Naive thymus-derived CD4-positive, alpha-beta T cell (primary cell): ENCODE results near the gene SULT4A1. TPM values are rescaled to one million over a fixed set of nuclear protein-coding genes. Genes with fewer than 3 reads are reported as not detected.

ENCODE experiments used
- ATAC-seq: fragments of 150-1000 bp; cut with Tn5 transposase; 2 replicates; pipeline ENCODE4 v1.10.0; 2021; ENCODE audit warnings: mild to moderate bottlenecking, moderate library complexity
- CTCF ChIA-PET: fragments of 350-600 bp; sonication (Branson Sonifier 250); formaldehyde crosslinking; loops from one replicate; lab custom pipeline; 2021; ENCODE audit warnings: antibody characterized with exemption; lab: Charles Lee
- POLR2A ChIA-PET: fragments of 350-600 bp; sonication (Branson Sonifier 250); formaldehyde crosslinking; loops from one replicate; lab custom pipeline; 2021; ENCODE audit warnings: antibody characterized with exemption, inconsistent platforms; lab: Charles Lee
- DNase-seq, 9 donors: peaks; one replicate each; pipeline versions ENCODE4 v3.0.0 to v3.0.0-alpha.2; 2020 to 2022; ENCODE audit warnings: mixed read lengths in 1 of 9
- H3K27ac ChIP-seq: one replicate; pipeline ENCODE4 v1.7.0; 2013; ENCODE audit warnings: mild to moderate bottlenecking, low read depth, low read length, moderate library complexity
- H3K27me3 ChIP-seq, 2 donors: one replicate each; pipeline ENCODE4 v1.7.0; 2013; ENCODE audit warnings: low read length in 2 of 2, mild to moderate bottlenecking in 2 of 2, moderate library complexity in 2 of 2; ENCODE audit not compliant: control insufficient read depth in 2 of 2, insufficient read depth in 2 of 2
- H3K36me3 ChIP-seq, 3 experiments: 1 replicate in 2 of 3; 2 replicates in 1 of 3; pipeline ENCODE4 v1.7.0; 2013; ENCODE audit warnings: low read length in 3 of 3, mild to moderate bottlenecking in 3 of 3, moderate library complexity in 1 of 3; ENCODE audit not compliant: insufficient read depth in 3 of 3, control insufficient read depth in 2 of 3
- H3K4me1 ChIP-seq, 2 donors: one replicate each; pipeline ENCODE4 v1.7.0; 2013; ENCODE audit warnings: low read length in 2 of 2, mild to moderate bottlenecking in 2 of 2, moderate library complexity in 1 of 2; ENCODE audit not compliant: control insufficient read depth in 2 of 2, insufficient read depth in 2 of 2
- H3K4me3 ChIP-seq: 2 replicates; pipeline ENCODE4 v1.7.0; 2013; ENCODE audit warnings: mild to moderate bottlenecking, low read length
- H3K9me3 ChIP-seq, 3 experiments: 1 replicate in 2 of 3; 2 replicates in 1 of 3; pipeline ENCODE4 v1.7.0; 2013; ENCODE audit warnings: low read length in 3 of 3; ENCODE audit not compliant: control insufficient read depth in 2 of 3
- H3K27ac Mint-ChIP-seq, 9 donors: one replicate each; pipeline ENCODE4 v1.8.0; 2020 to 2022; ENCODE audit warnings: mixed read lengths in 9 of 9, mild to moderate bottlenecking in 8 of 9, moderate library complexity in 5 of 9, inconsistent platforms in 2 of 9
- H3K27me3 Mint-ChIP-seq, 5 donors: one replicate each; pipeline ENCODE4 v1.8.0; 2021 to 2022; ENCODE audit warnings: mixed read lengths in 5 of 5, mild to moderate bottlenecking in 1 of 5
- H3K36me3 Mint-ChIP-seq, 5 donors: one replicate each; pipeline ENCODE4 v1.8.0; 2020 to 2022; ENCODE audit warnings: mixed read lengths in 5 of 5, mild to moderate bottlenecking in 3 of 5, inconsistent platforms in 1 of 5
- H3K4me1 Mint-ChIP-seq, 7 donors: one replicate each; pipeline ENCODE4 v1.8.0; 2020 to 2022; ENCODE audit warnings: mixed read lengths in 7 of 7, mild to moderate bottlenecking in 3 of 7, inconsistent platforms in 1 of 7
- H3K4me3 Mint-ChIP-seq, 10 donors: one replicate each; pipeline ENCODE4 v1.8.0; 2020 to 2022; ENCODE audit warnings: mild to moderate bottlenecking in 10 of 10, mixed read lengths in 10 of 10, moderate library complexity in 6 of 10, inconsistent platforms in 2 of 10
- H3K9me3 Mint-ChIP-seq, 11 donors: one replicate each; pipeline ENCODE4 v1.8.0; 2020 to 2022; ENCODE audit warnings: mixed read lengths in 11 of 11, mild to moderate bottlenecking in 4 of 11, inconsistent platforms in 1 of 11, moderate library complexity in 1 of 11
- intact Hi-C, 2 donors: fragments of 100-400 bp; cut with micrococcal nuclease; formaldehyde crosslinking; loops; one replicate each; pipeline ENCODE4 v1.15.1; 2023
- polyA plus RNA-seq, 2 donors: library from polyadenylated mRNA; unstranded; fragments of 300-500 nt; fragmentation: Illumina TruSeq; gene quantifications; one replicate each; pipeline ENCODE4 v1.2.3, GENCODE V29; 2021
- total RNA-seq, 6 experiments: library from RNA in 5 of 6; stranded (reverse) in 5 of 6; gene quantifications; 1 replicate in 5 of 6; 2 replicates in 1 of 6; pipeline ENCODE4 v1.2.3 and lab custom pipeline; 2021 to 2026

The SULT4A1 gene
- total and polyA plus RNA-seq, 7 experiments from 2014 or later = not detected

DNA sequence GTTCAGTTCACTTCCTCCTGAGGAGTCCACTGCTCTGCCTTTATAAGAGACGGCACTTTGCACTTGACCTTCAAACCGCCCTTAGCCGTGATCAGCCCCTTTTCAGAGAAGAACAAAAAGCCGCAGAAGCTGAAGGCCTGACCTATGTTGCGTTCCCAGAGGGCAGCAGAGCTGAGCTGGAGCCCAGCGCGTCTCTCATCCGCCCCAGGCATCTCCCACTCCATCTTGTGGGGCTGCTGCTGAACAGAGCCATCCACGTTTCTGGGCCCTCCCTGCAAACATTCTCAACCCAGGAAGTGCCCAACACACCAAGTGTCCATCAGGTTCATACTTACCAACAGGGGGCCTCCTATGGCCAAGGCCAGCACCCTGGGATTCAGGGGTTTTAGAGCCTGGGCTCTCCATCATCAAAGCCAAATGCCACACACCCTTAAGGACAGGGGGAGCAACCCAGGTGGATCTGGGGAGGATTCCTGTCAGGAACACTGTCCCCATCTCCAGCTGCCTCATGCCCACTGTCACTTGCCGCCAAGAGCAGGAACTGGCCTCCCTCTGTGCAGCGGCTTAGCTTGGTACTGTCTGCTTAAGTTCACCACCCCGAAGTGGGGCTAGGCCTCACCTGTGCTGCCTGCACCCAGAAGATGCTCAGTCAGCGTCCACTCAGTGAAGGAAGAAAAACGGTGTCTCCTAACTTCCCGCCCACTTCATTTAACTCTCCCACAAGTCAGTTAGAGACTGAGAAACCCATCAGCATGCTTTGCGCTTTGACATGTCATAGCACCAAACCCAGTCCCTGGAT is 34.2 kb downstream of the SULT4A1 start:
- CTCF ChIA-PET = no interaction called here
- POLR2A ChIA-PET = no interaction called here
- no peaks in the 10 kb centered on the region for H3K36me3 Mint-ChIP-seq
- Histone ChIP-seq H3K9me3 (no peaks in the 10 kb centered on the region), H3K27me3 (no peaks in the 10 kb centered on the region), H3K27ac (no peak overlapping the region), H3K4me1 (no peaks in the 10 kb centered on the region), H3K4me3 (no peak overlapping the region), H3K36me3 (no peaks in the 10 kb centered on the region)
- no peak overlapping the region for H3K27ac Mint-ChIP-seq
- ATAC-seq = no peak
- H3K9me3 Mint-ChIP-seq = no peaks in the 10 kb centered on the region
- H3K4me3 Mint-ChIP-seq = no peak overlapping the region
- intact Hi-C loops = no loop called here
- peaks cover 0 to 31% (median 16%) of the 10 kb centered on the region in 5 donors for H3K27me3 Mint-ChIP-seq
- H3K4me1 Mint-ChIP-seq = peaks cover 0 to 2% (median 0%) of the 10 kb centered on the region in 7 donors
- DNase-seq = no peak

DNA sequence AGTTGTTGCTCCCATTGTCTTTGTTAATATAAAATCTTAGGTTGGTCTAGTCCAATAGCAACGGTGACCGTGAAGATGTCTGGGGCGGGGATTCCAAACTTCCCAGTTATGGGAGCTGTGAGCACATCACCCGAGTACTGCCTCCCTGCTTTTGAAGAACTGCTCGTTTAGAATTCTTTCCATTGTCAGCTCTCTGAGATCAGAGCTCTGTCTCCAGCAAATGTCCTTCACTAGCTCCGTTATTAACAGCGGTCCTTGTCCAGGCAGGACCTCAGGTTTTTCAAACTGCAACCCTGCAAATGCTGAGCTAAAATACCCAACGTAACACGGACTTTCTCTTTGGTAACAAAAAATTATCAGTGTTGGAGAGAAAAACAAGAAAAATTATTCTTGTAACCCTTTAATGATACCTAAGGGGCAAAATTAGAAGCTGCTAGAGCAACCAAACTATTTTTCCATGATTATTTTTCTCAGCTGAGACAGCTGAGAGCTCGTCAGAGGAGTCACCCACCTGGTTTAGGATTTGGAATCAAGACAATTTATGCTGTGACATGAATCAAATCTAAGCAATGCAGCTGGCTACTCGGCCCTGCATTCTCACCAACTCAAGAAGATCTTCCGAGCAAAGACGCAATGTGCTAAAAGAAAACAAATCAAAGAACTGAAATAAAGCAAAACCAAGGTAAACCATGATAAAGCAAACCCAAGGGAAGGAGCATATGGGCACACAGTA is 35.1 kb downstream of the SULT4A1 start:
- Histone ChIP-seq H3K4me3 (no peak overlapping the region), H3K9me3 (no peaks in the 10 kb centered on the region), H3K27ac (no peak overlapping the region), H3K27me3 (no peaks in the 10 kb centered on the region), H3K36me3 (no peaks in the 10 kb centered on the region), H3K4me1 (no peaks in the 10 kb centered on the region)
- Mint-ChIP-seq H3K4me3 (no peak overlapping the region), H3K9me3 (no peaks in the 10 kb centered on the region), H3K36me3 (no peaks in the 10 kb centered on the region), H3K27ac (no peak overlapping the region), H3K4me1 (no peaks in the 10 kb centered on the region), H3K27me3 (peaks cover 0 to 38% (median 17%) of the 10 kb centered on the region in 5 donors)
- intact Hi-C loops = no loop called here
- ChIA-PET POLR2A (no interaction called here), CTCF (no interaction called here)
- DNase-seq (no peak), ATAC-seq (no peak)

DNA sequence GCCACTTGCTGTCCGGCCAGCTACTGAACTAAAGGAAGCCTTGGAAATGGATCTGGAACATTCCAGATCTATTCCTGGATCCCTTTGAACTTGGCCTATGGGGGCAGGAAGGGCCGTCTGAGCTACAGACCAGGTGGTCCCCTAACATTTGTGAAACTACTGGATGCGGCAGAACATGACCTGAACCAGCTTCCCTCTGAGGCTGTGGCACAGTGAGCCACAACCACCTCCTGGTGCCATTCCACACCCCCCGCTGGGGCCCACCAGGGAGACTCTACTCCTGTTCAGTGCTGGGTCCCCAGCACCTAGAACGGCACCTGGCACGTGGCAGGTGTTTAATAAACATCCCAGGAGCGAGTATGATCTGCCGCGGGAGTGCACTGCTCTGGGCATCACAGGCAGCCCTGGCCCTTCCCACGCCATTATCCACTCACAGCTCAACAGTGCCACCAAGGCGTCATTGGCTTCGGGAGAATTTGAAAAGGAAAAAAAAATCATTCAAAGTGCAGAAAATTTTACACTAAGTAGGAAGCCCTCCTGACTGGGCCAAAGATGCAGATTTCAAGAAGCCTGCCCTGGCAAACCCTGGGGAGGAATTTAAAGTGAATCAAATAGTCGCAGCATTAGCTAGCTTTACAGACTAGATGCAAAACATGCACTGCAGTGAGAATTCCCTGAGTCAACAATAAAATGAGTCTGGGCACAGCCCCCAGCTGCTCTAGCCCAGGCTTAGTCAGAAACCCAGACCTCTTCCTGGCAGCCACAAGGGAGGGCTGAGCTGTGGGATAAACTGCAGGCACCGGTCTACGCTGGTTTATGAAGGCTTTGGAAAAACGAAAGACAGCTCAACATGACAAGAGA is 35.9 kb downstream of the SULT4A1 start:
- POLR2A ChIA-PET = no interaction called here
- H3K27ac Mint-ChIP-seq = no peak overlapping the region

DNA sequence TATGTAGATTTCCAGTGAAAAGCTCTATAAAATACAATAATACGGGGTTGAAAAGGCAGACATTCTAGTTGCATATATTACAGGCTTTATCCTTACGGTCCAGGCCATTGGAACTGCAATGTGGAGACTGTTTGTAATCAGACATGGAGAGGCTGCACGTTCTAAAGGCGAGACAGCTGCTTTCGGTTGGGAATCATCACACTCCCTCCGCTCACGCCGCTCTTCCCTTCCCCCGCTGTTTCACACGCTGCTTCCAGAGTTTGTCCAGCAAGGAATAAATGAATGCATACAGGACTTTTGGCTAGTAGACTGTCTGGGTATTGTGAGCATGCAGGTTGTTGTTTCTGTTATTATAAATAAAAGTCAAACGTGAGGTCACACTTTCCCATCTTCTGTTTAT is 36.7 kb downstream of the SULT4A1 start:
- H3K27ac Mint-ChIP-seq = no peak overlapping the region
- ChIA-PET CTCF (no interaction called here), POLR2A (no interaction called here)
- no peaks in the 10 kb centered on the region for H3K9me3 ChIP-seq
- no peaks in the 10 kb centered on the region for H3K4me1 Mint-ChIP-seq
- intact Hi-C loops = no loop called here
- H3K36me3 ChIP-seq = no peaks in the 10 kb centered on the region
- H3K36me3 Mint-ChIP-seq = no peaks in the 10 kb centered on the region
- DNase-seq (no peak), ATAC-seq (no peak)
- no peaks in the 10 kb centered on the region for H3K9me3 Mint-ChIP-seq
- H3K27ac ChIP-seq = no peak overlapping the region
- no peaks in the 10 kb centered on the region for H3K4me1 ChIP-seq
- H3K27me3 Mint-ChIP-seq = peaks cover 0 to 48% (median 24%) of the 10 kb centered on the region in 5 donors
- H3K27me3 ChIP-seq = no peaks in the 10 kb centered on the region
- H3K4me3 ChIP-seq = no peak overlapping the region
- H3K4me3 Mint-ChIP-seq = no peak overlapping the region

More for the DNA sequence above, 35.9 kb downstream of the SULT4A1 start:
- H3K27ac ChIP-seq = no peak overlapping the region
- H3K27me3 ChIP-seq = no peaks in the 10 kb centered on the region
- Mint-ChIP-seq H3K4me1 (no peaks in the 10 kb centered on the region), H3K4me3 (no peak overlapping the region), H3K27me3 (peaks cover 0 to 41% (median 21%) of the 10 kb centered on the region in 5 donors), H3K9me3 (no peaks in the 10 kb centered on the region), H3K36me3 (no peaks in the 10 kb centered on the region)
- CTCF ChIA-PET = no interaction called here
- intact Hi-C loops = no loop called here
- H3K9me3 ChIP-seq = no peaks in the 10 kb centered on the region
- no peak overlapping the region for H3K4me3 ChIP-seq
- no peak for ATAC-seq
- DNase-seq = no peak
- no peaks in the 10 kb centered on the region for H3K36me3 ChIP-seq
- no peaks in the 10 kb centered on the region for H3K4me1 ChIP-seq

DNA sequence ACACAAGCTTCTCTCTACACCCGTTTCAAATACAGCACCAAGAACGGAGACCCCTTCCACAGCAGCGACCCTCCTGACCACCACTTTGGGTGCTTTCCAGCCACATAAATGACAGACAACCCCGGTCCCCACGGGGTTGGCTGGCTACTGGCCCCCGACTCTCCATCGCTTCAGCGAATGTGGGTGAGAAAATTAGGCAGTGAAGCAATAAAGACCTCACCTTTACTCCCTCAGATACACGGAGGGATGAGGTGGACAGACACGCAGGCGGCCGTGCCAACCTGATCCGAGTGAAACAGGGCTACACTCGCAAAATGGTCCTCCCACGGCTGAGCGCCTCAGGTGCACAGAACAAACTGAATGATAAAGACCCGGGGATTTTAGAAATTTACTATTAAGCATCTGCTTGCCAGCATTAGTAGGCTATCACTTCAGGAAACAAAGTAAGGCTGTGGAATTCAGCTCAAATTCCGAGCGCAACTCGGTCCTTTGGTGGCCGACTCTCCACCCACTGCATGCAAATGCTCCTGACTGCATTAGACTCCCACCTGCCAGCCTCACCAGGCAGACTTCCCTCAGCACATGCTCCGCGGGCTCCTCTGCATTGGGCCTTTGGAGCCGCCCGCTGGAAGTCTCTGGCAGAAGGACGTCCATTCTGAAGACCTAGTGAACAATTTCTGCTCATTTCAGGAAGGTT is 37.4 kb downstream of the SULT4A1 start:
- H3K9me3 ChIP-seq = no peaks in the 10 kb centered on the region
- no peak overlapping the region for H3K27ac ChIP-seq
- H3K36me3 Mint-ChIP-seq = no peaks in the 10 kb centered on the region
- no peak for ATAC-seq
- no peaks in the 10 kb centered on the region for H3K4me1 ChIP-seq
- intact Hi-C loops = no loop called here
- H3K36me3 ChIP-seq = no peaks in the 10 kb centered on the region
- no peak overlapping the region for H3K4me3 Mint-ChIP-seq
- H3K4me1 Mint-ChIP-seq = no peaks in the 10 kb centered on the region
- ChIA-PET CTCF (no interaction called here), POLR2A (no interaction called here)
- no peak for DNase-seq
- no peaks in the 10 kb centered on the region for H3K27me3 ChIP-seq
- no peaks in the 10 kb centered on the region for H3K9me3 Mint-ChIP-seq
- no peak overlapping the region for H3K27ac Mint-ChIP-seq
- no peak overlapping the region for H3K4me3 ChIP-seq
- peaks cover 0 to 47% (median 24%) of the 10 kb centered on the region in 5 donors for H3K27me3 Mint-ChIP-seq

DNA sequence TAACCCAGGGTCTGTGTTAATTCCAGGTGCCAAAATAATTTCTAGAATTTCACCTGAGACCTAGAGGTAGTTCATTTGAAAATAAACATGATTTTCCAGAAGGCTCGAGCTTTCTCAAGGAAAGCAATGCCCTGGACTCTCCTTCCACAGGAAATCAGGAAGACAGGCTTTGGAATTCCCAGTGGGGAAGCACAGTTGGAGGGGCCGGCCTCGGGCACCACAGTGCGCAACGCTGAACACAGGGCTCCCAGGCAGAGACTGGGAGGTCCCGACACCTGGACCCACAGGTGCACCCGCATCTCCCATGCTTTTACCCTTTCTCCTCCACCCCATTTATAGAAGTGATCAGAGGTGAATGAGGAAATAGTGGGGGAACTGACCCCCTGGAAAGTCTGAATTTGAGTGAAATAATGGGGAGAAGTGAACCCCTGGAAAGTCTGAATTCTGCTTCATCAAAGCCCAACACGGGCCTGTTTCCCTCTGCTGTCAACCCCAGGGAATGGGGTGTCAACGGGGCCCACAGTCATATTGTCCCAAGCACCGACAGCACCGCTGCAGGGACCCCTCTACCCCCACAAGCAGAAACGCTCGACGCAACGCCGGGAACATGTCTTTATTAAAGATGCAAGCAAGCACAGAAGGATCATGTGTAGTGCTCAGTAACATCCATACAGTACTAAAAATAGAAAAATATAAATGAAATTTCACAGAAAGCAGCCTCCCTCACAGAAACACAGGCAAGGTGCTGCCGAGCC is 38.2 kb downstream of the SULT4A1 start:
- Mint-ChIP-seq H3K27me3 (peaks cover 0 to 45% (median 24%) of the 10 kb centered on the region in 5 donors), H3K27ac (no peak overlapping the region), H3K9me3 (no peaks in the 10 kb centered on the region), H3K4me1 (no peaks in the 10 kb centered on the region), H3K36me3 (no peaks in the 10 kb centered on the region), H3K4me3 (no peak overlapping the region)
- POLR2A ChIA-PET = no interaction called here
- Histone ChIP-seq H3K36me3 (no peaks in the 10 kb centered on the region), H3K27me3 (no peaks in the 10 kb centered on the region), H3K9me3 (no peaks in the 10 kb centered on the region), H3K27ac (no peak overlapping the region), H3K4me1 (no peaks in the 10 kb centered on the region), H3K4me3 (no peak overlapping the region)
- ATAC-seq = no peak
- CTCF ChIA-PET = no interaction called here
- DNase-seq = no peak
- intact Hi-C loops = no loop called here
